GM18909 (cell line): Measurements from ENCODE around the gene RAB1A.
"Not testable (repeated sequence)": the region's sequence is repeated elsewhere in the genome, so short reads cannot be mapped to it uniquely, and the experiment has no call there.

Source experiments
- ATAC-seq: cut with Tn5 transposase; IDR thresholded peaks from one replicate; pipeline ENCODE4 v1.9.1; 2021; ENCODE audit warnings: mild to moderate bottlenecking; ENCODE audit not compliant: unreplicated experiment, poor library complexity

RAB1A gene

DNA sequence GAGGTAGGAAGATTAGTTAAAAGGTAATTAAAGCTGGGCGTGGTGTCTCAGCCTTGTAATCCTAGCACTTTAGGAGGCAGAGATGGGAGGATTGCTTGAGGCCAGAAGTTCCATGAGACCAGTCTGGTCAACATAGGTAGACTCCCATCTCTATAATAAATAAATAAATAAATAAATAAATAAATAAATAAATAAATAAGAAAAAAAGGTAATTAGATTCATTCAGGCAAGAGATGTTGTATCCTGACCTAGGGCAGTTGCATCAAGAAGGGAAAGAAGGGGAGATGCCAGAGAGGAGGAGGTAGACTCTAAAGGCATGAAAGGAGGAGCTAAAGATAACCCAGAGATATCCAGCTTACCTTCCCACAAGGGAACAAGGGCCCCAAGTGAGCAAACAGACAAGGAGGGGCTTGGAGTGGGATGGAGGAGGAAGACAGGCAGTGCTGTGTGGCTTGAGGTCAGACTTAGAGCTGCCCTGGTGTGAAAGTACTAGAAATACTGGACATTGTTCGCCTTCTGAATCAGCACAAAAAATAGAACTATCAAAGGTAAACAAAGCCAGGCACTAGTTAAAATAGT is 7.4 kb upstream of the RAB1A start:
- no peak for ATAC-seq

- ATAC-seq, result no peak
Measured at GRCh38 chr2:65136253-65136652, 6.3 kb upstream of the RAB1A start.

GRCh38 chr2:65134158-65134557 is 4.3 kb upstream of the RAB1A start:
- no peak for ATAC-seq

- ATAC-seq, result no peak
Measured at GRCh38 chr2:65133626-65134025, 3.7 kb upstream of the RAB1A start.

DNA sequence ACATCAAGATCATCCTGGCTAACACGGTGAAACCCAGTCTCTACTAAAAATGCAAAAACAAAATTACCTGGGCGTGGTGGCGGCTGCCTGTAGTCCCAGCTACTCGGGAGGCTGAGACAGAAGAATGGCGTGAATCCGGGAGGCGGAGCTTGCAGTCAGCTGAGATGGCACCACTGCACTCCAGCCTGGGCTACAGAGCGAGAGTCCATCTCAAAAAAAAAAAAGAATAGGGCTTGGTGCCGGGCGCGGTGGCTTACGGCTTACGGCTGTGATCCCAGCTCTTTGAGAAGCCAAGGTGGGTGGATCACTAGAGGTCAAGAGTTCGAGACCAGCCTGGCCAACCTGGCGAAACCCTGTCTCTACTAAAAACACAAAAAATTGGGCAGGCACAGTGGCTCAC is 3.0 kb upstream of the RAB1A start:
- ATAC-seq, result not testable (repeated sequence)

DNA sequence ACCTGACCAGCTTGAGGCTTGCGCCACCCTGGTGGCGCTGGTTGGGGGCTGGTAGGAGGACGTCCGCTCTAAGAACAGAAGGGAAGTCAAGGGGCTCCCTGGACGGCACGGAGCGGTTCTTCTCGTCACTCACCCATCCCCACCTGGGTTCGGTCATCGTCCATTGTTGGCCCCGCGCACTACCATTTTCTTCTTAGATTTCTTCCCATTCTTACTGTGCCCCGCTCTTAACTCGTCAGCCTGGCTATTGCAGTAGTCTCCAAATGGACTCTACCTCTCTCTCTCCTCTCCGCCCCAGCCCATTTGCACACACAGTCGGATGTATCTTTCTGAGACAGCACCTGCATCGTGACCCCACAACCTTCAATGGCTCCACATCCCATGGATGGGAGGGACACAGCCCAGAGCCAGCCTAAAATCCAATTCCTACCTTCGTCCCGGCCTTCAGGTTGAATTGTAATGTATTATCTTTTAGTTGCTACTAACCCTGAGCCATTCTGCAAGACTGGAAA is 814 bp upstream of the RAB1A start:
- ATAC-seq, result peak; percentile 27

DNA sequence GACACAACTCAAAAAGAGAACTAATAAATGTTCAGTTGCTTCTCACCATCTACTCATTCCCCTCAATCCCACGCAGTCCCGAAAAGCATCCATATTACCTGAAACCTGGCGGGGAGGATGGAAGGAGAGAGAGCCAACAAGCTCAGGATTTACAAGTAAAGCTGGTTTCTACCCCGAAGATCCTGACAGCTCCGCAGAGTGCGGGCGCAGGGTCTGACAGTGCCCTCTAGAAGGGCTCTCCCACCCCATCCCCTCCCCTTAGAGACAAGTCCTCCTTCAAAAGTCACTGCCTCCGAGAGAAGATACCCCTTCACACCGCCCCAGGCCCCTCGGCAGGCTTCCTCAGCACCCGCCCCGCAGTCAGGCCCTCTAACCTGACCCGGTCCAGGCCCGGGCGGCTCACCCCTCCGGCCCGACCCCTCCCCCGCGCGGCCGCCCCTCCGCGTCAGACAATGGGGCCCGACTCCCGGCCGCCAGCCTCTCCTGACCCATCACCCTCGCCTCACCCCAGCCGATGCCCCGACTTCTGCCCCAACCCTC is 550 bp downstream of the RAB1A start:
- ATAC-seq, result peak; percentile 5

- ATAC-seq, result no peak
Measured at GRCh38 chr2:65128297-65129190, 1.4 kb downstream of the RAB1A start.

- not testable (repeated sequence) for ATAC-seq
Measured at GRCh38 chr2:65125457-65125856, 4.4 kb downstream of the RAB1A start.

DNA sequence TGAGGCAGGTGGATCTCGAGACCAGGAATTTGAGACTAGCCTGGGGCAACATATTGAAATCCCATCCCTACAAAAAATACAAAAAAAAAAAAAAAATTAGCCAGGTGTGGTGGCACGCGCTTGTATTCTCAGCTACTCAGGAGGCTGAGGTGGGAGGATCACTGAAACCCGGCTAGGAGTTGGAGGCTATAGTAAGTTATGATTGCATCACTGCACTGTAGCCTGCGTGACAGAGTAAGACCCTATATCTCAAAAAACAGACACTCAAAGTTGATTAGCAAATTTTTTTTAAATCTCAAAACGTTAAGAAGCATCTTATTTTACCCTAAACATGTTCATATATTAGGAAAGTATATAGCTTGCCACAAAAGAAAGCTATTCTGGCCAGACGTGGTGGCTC is 7.6 kb downstream of the RAB1A start:
- ATAC-seq, result no peak

- ATAC-seq, result no peak
Measured at GRCh38 chr2:65120990-65121693, 8.8 kb downstream of the RAB1A start.

- ATAC-seq, result no peak
Measured at GRCh38 chr2:65116645-65117044, 13.3 kb downstream of the RAB1A start.

- no peak for ATAC-seq
Measured at GRCh38 chr2:65114921-65115320, 15.0 kb downstream of the RAB1A start.

DNA sequence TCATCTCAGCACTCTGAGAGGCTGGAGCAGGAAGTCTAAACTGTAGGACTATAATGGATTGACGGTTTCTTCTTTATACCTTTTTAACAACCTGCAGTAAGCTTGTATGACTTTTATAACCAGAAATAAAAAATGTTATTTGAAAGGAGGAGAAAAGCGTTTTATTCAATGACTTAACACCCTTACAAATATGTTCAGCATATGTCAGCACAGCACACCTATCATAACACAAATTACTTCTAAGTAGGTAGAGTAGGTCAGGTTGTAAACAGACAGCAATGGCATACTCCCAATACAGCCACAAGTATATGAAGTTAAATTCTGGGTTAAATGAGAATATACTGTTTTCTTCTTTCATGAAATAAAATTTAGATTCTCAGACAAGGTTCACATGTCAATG is 16.1 kb downstream of the RAB1A start:
- ATAC-seq, result no peak

- no peak for ATAC-seq
Measured at GRCh38 chr2:65113229-65113628, 16.7 kb downstream of the RAB1A start.

DNA sequence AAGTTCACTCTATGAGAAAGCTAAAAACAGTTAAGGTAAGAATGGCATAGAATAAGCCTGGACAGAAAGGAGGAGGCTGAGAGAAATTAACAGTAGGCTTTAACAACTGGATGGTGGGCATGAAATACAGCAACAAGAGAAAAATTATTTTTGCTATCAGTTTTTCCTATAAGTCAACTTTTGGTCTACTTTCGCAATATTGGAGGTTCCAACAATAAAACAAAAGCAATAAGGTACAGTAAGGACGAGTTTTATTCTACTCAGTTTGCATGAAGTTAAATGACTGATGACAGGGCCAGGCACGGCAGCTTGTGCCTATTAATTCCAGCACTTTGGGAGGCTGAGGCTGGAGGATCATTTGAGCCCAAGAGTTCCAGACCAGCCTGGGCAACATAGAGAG is 17.3 kb downstream of the RAB1A start:
- no peak for ATAC-seq

GRCh38 chr2:65108780-65109179 is 21.1 kb downstream of the RAB1A start:
- ATAC-seq, result no peak

DNA sequence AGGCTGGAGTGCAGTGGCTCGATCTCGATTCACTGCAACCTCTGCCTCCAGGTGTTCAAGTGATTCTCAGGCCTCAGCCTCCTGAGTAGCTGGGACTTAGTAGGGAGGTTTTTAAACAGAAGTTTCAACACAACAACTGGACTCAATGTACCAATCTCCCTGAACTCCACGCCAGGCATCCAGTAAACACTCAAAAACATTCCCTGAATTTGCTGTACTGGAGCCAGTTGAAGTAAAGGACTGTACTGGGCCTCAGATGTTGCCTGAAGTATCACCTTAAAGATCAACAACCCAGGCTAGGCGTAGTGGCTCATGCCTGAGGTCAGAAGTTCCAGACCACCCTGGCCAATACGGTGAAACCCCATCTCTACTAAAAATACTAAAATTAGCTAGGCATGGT is 22.4 kb downstream of the RAB1A start:
- ATAC-seq, result no peak

DNA sequence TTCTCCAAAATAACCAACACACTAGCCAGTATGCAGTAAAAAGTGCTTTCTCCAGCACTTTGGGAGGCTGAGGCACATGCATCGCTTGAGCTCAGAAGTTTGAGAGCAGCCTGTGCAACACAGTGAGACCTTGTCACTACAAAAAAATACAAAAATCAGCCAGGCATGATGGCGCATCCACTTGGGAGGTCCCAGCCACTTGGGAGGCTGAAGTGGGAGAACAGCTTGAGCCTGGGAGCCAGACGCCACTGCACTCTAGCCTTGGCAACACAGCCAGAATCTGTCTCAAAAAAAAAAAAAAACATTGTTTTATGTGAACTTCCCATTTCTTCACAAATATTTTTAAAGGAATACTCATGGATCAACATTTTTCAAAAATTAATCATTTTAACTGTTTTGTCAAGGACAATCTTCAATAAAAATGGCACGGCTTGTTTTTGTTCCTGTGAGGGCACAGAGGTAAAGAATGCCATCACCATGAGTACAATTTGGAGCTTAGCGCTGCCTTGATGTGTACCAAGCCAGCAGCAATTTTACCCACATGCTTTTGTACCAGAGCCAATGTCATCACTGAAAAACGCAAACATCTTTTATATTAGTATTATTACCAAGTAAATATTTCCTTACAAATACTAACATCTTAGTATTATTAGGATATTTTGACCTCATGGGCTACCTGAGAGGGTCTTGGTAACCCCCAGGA is 26.7 kb downstream of the RAB1A start:
- ATAC-seq, result no peak

DNA sequence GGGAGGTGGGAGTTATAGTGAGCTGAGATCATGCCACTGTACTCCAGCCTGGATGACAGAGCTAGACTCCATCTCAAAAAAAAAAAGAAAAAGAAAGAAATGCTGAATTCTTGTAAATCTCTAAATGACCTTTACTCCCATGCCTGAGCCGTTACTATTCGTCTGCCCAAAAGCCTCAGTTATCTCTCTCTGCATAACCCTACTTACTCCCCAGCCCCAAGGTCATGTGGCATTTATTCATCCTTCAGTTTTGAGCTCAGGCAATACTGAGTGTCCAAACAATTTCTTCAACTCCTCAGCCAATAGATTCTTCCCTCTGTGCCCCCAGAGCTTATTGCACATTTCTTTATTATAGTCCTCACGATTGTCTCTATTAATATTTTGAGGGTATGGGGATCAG is 28.8 kb downstream of the RAB1A start:
- ATAC-seq, result no peak
